ENCODE measurements around the gene ATOSA. TPM values are rescaled to one million over a fixed set of nuclear protein-coding genes. Genes with fewer than 3 reads are reported as not detected.

ATOSA gene
- polyA plus RNA-seq, 4 donors = 37.6 to 52.1 (median 46.2) TPM

DNA sequence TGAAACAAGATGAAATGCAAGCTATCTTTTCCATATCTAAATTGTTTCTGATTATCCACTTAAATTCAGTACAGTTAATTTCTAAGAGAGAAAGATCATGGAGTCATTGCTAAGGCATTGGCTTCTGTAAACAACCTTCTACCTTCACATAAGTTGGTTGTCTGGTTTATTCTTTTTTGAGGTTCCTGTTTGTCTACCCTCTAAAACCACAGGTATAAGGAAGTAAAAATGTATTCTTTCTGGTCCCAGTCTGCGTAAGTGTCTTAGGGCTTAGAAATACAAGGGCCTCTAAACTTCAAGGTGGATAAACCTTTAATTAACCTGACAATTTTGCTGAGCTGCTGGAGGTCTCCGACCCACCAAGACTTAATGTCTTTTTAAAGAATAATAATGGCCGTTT is 3.6 kb upstream of the ATOSA start:
- no peak for DNase-seq (ENCODE audit: low read depth in 4 of 4, low spot score in 3 of 4)

DNA sequence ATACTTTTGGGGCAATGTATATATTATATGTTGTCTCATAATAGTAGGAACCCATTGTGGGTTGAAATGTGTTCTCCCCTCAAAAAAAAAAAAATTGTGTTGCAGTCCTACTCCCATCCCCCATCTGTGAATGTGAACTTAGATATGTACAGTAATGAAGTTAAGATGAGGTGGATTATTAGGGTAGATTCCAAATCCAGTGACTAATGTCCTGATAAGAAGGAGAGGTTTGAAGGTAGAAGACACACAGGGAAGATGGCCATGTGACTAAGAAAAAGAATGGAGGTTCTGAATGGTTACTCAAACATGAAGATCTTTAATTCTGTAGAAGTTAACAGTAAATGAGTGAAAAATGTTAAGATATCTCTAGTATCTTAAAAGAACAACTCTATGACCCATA is 3.0 kb upstream of the ATOSA start:
- no peak for DNase-seq (ENCODE audit: low read depth in 4 of 4, low spot score in 3 of 4)

DNA sequence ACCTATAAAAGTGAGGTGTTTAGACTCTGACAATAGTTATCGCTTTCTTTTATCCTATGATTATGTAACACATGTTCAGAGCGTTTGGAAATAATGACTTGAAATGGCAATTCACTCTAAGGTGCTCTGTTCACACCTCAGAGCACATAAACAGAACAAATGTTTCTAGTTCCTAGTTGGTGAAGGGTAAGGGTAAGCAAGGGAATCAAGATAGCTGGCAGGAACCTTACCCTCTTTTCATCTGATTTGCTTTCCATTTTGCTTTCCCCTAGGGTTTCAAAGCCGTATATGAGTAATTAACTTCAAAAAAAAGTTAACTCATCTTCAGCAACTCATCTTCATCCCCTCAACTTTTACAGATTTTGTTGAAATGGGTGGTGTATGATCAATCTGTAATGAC is 2.3 kb upstream of the ATOSA start:
- DNase-seq (ENCODE audit: low read depth in 4 of 4, low spot score in 3 of 4) = no peak

DNA sequence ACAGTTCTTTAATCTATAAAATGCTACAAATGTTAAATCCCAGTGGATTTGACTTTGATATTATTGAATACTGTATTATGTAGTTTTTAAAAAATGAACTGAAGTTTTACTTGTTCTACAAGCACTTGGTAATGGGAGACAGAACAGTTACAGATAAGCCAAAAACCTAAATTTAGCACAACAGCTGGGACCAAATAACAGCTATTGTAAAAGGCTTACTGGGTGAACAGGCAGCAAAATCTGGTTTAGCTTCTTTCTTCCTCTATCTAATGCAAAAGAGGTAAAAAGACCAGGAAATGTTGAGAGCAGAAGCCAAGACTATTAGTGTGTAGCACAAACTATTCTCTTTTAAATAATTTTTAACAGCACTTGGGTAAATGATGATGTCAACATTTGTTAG is 1.6 kb upstream of the ATOSA start:
- no peak for DNase-seq (ENCODE audit: low read depth in 4 of 4, low spot score in 3 of 4)

DNA sequence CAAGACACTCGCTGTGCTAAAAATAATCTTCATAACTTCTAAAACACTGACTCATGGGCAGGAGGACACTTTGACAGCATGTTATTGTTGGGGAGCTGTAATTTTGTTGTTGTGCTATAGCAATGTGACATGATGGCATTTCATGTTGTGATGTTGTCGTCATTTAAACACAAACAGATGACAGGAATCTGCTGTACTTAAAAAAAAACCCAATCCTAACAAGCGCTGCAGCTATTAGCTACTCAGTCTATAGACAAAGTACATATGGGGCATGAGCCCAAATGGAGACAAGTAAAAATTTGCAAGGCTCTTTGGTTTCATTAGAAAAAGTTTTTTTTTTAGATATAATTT is 828 bp upstream of the ATOSA start:
- DNase-seq (ENCODE audit: low read depth in 4 of 4, low spot score in 3 of 4) = peak in 3 of 4 donors; percentile 4 to 21 (median 6)

DNA sequence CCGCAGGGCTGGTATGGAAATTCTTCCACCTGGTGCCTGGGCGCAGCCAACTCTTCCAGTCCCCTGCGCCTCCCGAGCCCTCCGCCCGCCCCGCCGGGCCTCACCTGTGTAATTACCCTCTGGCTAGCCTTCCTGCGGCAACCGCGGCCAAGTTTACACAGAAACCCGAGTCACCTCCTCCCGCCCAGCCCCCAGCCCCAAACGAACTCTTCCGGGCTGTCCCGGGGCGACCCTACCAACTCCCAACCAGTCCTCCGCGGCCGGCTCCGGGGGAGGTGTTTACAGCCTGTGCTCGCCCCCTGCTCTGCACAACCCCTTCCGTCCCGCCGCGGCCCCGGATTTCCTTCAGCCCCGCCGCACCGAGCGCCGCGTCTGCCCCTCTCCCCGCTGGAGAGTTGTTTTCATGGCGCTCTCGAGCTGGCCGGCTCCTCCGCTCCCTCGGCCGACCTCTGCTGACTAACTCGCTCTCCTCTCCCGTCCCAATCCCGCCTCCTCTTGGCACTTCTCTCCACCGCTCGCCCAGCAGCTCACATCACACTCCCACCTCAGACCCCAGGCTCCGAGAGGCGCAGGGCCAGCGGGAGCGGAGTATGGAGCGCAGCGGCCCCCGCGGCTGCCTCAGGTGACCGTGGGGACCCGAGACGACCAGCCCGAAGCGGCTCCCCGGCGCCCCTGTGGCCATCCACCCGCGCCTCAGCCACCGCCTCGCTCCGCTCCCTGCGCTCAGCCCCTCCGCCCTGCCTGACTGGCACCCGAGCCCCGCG is 538 bp downstream of the ATOSA start:
- peak; percentile 36 to 47 (median 44) for DNase-seq (ENCODE audit: low read depth in 4 of 4, low spot score in 3 of 4)

DNA sequence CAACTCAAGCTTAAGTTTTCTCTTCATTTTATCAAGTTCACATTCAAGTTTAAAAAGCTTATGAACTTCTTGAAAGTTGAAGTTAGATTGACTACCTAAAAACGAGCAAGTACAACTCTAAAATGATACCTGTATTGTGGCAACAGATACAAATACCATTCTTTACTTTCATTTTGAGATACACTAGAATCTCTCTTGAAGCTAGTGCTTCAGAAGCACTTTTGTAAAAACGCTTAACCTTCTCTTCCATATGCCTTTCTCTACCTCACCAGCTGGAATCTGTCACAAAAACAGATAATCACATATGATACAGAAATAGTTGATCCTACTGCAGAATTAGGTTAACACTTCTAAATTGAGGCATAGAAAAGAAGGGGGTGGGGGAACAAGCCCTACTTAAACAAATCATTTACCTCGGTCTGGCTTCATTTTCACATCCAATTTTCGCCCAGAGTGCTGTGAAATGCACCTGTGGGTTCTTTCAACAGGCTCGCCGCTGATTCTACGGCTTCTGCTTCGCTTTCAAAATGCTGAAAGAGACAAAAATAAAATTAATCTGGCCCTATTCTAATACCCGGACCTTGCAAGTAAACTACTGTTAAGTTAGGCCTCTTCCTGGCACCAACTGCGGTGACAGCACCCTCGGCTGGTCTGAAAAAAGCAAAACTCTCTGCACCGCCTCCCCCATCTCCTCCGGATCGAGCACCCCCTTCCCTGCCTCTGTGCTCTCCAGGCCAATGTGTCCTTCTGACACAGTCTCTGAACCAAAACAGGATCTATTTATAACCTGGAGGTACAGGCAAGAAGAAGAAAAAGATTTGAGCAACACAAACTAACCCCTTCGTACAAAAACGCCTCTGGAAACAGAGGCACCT is 1.4 kb downstream of the ATOSA start:
- DNase-seq (ENCODE audit: low read depth in 4 of 4, low spot score in 3 of 4) = peak in 3 of 4 donors; percentile 29 to 48 (median 47)

DNA sequence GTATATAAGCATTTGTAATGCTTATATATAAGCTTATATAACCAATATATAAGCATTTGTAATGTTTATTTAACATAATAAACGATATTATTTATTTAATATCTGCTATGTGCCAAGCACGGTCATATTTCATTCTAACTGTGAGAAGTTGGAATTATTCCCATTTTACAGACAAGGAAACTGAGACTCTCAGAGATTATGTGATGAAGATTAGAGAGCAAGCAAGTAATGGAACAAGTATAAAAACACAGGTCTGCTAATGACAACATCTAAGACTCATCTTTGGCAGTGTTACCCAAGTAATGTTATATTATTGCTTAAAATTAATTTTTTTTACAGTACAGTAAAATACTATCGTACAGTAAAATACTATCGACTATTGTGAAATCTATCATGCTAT is 4.4 kb downstream of the ATOSA start:
- DNase-seq (ENCODE audit: low read depth in 4 of 4, low spot score in 3 of 4) = no peak

DNA sequence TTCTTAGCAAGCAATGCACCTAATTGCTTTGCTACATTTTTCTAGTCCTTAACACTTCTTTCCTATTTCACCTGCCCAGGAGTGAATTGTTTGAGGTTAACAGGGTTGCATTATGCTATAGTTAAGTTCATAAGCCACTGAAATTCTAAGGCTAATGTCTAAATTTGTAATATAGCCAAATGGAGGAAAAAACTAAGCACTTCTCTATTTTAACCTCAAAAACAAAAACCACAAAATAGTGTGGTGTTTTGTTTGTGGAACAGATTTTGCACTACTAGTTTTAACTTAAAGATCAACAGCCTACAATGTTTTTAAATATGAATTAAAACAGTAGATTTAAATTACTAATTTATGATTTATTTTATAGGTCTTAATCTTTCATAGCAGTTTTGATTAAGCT is 5.5 kb downstream of the ATOSA start:
- no peak for DNase-seq (ENCODE audit: low read depth in 4 of 4, low spot score in 3 of 4)

DNA sequence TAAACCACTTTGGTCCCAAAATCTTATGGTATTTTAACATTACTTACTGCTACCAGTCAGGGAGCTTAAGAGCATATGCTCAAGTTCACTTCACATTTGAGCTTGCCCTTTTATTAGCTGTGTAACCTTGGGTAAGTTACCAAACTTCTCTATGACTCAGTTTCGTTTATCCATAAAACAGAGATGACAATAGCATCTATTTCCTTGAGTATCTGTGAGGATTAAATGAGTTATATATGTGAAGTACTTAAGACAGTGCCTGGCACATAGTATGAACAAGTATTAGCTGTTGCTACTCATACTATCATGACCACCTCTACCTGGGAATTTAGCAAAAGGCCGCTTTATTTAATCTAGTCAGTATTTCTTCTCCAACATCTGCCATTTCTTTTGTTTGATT is 5.9 kb downstream of the ATOSA start:
- no peak for DNase-seq (ENCODE audit: low read depth in 4 of 4, low spot score in 3 of 4)

DNA sequence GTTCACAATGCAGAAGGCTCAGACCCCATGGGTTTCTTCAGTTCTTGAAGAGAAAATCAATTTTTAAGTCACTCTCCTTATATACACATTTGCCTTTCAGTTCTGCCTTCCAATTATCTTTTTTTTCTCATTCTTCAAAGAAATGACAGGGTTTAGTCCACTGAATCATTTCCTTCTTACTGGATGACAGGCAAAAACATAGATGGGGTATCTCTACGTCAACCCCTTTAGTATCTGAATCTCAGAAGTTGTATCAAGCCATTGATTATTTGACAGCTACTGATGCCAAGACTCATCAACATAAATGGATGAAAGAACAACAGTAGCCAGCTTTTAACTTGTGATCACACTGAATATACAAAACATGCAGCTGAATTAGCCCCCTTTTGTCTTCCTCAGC is 6.5 kb downstream of the ATOSA start:
- DNase-seq (ENCODE audit: low read depth in 4 of 4, low spot score in 3 of 4) = no peak

DNA sequence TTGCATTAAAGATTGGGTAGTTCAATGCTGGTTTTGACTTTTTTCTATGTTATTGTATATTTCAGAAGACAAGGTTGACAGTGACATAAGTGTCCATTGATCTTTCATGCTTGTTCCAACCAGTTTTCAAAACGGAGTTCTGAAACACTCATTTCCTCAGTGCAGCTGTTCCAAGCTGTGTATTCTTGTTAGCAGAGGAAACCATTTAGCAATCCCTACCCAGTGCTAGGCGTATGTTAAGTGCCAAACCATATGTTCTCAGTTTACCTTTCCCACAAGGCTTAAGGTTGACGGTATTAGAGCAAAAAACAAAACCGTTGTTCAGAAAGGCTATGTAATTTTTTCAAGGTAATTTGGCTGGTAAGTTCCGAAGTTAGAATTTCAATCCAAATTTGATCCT is 9.1 kb downstream of the ATOSA start:
- no peak for DNase-seq (ENCODE audit: low read depth in 4 of 4, low spot score in 3 of 4)

DNA sequence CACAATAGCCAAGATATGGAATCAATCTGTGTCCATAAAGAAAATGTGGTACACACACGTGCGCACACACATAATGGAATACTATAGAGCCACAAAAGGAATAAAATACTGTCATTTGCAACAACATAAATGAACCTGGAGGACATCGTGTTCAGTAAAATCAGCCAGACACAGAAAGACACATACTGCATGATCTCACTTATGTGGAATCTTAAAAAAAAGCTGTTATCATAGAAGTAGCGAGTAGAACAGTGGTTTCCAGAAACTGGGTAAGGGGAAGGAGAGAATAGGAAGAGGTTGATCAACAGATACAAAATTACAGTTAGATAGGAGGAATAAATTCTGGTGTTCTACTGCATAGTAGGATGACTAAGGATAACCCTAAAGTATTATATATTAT is 11.1 kb downstream of the ATOSA start:
- no peak for DNase-seq (ENCODE audit: low read depth in 4 of 4, low spot score in 3 of 4)

DNA sequence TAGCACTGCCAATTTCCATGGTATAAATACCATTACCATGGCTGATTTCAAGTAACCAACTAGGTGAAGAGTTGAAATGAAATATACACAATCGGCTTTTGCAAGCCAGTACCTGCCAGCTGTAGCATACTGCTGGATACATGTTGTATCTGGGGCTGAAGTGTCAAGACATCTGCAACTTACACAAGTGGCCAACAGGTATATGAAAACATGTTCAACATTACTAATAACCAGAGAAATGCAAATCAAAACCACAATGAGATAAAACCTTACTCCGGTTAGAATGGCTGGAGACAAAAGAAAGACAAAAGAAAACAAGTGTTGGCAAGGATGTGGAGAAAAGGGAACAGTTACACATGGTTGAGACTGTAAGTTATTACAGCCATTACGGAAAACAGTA is 11.6 kb downstream of the ATOSA start:
- no peak for DNase-seq (ENCODE audit: low read depth in 4 of 4, low spot score in 3 of 4)

DNA sequence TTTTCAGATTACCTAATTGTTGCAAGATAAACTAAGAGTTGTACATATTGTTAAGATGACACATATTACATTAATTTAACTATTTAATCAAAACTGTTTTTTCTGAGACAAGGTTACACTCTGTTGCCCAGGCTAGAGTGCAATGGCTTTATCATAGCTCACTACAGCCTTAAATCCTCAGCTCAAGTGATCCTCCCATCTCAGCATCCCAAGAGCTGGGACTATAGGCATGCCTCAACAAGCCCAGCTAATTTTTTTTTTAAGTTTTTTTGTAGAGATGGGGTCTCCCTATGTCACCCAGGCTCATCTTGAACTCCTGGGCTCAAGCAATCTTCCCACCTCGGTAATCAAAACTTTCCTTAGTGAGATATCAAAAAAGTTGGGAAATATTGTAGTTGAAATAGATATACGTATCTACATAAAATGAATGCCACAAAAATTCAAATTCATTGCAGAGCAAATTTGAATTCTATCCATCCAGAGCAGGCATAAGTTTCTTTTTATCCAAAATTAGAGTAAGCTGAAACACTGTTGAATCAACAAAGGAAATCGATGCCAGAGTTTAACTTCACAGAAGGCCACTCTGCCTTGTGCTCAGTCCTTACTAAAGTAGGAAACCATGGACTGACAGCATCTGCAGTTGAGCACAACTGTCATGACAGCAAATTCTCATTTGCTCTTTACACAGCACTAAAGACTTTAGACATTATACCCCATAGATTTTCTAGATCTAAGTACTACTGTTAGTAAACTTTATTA is 15.5 kb downstream of the ATOSA start:
- DNase-seq (ENCODE audit: low read depth in 4 of 4, low spot score in 3 of 4) = no peak

DNA sequence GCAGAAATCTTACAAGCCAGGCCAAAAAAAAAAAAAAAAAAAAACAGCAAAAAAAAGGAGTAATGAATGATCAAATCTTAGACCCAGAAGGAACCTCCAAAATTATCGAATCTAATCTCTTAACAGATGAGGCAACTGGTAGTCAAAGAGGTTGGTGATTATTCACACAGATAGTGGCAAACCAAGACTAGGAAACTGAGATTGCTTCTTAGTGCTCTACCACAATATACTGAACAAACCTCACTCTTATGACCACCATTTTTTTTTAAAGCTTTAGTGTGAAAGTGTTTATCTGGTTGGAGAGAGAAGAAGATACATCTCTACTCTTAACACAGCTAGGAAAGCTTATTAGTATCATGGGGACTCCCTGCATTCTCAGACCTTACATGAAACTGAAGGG is 17.3 kb downstream of the ATOSA start:
- no peak for DNase-seq (ENCODE audit: low read depth in 4 of 4, low spot score in 3 of 4)

DNA sequence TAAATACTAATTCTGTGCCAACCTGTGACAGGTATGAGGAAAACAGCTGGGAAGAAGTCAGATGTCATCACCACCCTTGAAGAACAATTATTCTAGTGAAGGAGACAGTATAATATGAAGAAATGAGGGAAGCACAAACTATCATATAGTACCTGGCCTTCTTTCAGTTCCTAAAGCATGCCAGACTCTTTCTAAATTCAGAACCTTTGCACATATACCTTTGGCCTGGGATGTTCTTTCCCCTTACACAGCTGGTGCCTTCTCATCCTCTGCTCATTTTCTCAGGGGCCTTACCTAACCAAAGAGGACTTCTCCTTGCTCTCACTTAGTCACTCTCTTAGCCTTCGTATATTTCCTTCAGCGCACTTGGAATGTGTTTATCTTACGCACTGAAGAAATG is 19.0 kb downstream of the ATOSA start:
- no peak for DNase-seq (ENCODE audit: low read depth in 4 of 4, low spot score in 3 of 4)

DNA sequence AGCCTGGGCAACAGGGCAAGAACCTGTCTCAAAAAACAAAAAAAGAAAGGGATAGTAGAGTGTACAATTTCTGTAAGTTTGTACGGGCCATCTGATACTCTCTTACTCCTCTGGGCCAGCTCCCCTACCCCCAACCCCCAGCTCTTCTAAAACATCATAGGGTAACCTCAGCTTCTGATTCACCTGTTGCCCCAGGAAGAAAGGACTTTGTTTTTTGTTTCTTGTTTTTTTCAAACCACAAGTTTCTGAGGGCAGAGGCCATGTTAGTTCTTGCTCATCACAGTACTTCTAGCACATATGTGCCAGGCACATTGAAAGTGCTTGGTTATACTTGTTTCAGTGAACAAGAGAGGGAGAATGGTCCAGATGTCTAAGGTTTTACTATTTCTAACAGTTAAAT is 20.2 kb downstream of the ATOSA start:
- no peak for DNase-seq (ENCODE audit: low read depth in 4 of 4, low spot score in 3 of 4)

DNA sequence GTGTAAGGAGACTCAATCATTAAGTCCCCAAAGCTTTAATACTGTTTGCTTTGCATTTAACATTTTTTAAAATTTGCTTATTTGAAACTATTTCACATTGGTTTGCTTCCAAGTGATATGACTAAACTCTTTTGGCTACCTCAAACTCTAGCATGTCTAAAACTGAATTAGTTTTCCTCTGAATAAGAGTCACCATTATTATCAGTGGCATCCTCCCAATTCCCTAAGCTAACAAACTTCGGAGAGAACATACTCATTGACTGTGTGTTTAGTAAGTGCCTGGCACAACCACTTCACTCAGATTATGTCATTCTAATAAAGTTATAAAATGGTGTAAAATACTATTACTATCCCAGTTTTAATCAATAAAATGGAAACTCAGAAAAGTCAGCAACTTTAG is 21.9 kb downstream of the ATOSA start:
- no peak for DNase-seq (ENCODE audit: low read depth in 4 of 4, low spot score in 3 of 4)

DNA sequence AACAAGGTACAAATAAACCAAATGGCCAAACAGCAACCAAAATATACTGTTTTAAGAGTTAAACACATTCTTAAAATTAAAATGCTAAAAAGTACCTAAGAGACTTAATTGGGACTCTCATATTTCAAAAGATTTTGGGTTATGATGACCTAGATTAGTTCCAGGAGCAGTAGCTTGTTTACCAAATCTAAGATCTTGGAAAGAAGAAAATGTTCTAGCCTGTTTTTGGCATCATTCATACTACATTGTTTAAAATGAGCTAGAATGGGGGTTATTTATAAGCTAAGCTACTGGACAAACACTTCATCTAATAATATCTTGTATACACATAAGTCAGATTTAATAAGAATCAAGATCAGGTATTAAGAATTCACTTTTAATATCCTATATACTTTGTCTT is 22.8 kb downstream of the ATOSA start:
- no peak for DNase-seq (ENCODE audit: low read depth in 4 of 4, low spot score in 3 of 4)

DNA sequence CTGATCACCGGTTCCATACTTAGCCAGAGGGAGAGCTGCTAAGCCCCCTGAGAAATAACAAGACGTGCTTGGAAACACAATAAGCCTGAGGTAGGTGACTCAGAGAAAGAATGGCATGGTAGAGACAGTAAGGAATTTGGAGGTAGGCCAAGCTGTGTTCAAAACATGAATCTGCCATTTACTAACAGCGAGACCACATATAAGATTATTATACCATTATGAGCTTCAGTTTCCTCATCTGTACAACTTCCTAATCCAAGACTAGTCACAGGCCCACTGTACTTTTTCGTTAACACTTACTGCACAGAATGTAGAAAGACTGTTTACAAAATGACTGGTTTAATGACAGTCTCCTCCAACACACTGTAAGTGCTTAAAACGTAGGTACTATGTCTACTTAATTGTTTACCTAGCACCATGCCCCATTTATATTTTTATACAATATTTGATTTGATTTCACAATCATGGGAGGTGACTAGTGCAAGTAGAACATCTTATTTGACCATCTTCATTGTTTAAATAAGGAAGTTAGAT is 25.7 kb downstream of the ATOSA start:
- no peak for DNase-seq (ENCODE audit: low read depth in 4 of 4, low spot score in 3 of 4)
